Stimulated activated memory B cell treated with anti-CD40 and anti-IgM and Interleukin-4, amounts not matched to agents 10 μg/mL and 1 μg/mL and 100 μg/mL, for 72 hours (primary cell): ENCODE measurements around the gene PTPRN2.

Source experiments
- ATAC-seq: fragments of 150-1000 bp; cut with Tn5 transposase; 2 replicates; pipeline ENCODE4 v1.10.0; 2021
- H3K27ac Mint-ChIP-seq: one replicate; pipeline ENCODE4 v1.8.0; 2022; ENCODE audit warnings: mild to moderate bottlenecking, mixed read lengths
- H3K27me3 Mint-ChIP-seq: one replicate; pipeline ENCODE4 v1.8.0; 2022; ENCODE audit warnings: mixed read lengths
- H3K36me3 Mint-ChIP-seq: one replicate; pipeline ENCODE4 v1.8.0; 2022; ENCODE audit warnings: mixed read lengths
- H3K4me1 Mint-ChIP-seq: one replicate; pipeline ENCODE4 v1.8.0; 2022; ENCODE audit warnings: mixed read lengths
- H3K4me3 Mint-ChIP-seq: one replicate; pipeline ENCODE4 v1.8.0; 2022; ENCODE audit warnings: mild to moderate bottlenecking, moderate library complexity, mixed read lengths
- H3K9me3 Mint-ChIP-seq: one replicate; pipeline ENCODE4 v1.8.0; 2022; ENCODE audit warnings: mixed read lengths

The PTPRN2 gene

DNA sequence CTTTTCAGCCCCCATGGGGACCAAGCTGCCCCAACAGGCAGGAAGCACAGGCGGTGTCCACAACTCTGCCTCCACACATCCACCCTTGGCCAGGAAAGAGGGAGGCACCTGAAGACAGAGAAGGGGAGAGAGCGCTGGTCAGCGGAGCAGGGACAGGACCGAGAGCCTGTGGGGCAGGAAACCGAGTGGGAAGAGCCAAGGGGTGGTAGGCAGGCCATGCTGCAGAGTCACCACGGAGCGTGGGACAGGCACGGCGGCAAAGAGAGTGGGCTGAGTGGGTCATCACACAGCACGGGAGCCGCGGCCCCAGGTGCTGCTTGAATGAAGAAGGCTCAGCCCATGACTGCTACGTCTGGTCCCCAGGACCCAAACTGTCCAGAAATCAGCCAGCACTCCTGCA, 109.8 kb downstream of the PTPRN2 start:
- H3K27me3 Mint-ChIP-seq, result peaks cover 29% of the 10 kb centered on the region
- no peaks in the 10 kb centered on the region for H3K36me3 Mint-ChIP-seq
- H3K9me3 Mint-ChIP-seq, result peaks cover 5% of the 10 kb centered on the region
- H3K4me1 Mint-ChIP-seq, result no peaks in the 10 kb centered on the region
- no peak for ATAC-seq
- H3K27ac Mint-ChIP-seq, result no peak overlapping the region
- no peak overlapping the region for H3K4me3 Mint-ChIP-seq

DNA sequence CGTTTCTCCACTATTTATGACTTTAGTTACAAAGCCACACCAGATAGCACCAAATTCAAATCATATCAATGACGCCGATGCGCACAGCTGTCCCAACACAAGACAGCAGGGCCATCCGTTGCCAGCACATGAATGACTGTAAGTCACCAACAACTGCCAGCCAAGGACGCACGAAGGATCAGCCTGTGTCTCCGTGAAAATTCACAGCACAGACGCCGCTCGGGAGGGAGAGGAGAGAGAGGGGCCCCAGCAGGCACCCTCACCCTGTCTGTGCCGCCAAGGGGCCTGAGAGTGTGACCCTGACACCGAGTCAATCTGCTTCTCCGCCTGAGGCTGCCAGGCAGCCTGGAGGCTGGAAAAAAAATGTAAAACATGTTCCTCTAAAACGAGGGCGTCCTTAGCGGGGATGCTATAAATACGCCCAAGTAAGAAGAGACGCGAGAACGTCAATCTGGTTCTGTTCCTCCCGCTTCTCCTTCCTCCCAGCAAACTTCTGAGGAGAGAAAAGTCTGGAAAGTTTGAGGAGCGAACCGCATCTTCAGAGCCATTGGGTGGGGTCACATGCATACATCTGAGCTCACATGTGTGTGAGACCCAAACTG, 111.2 kb downstream of the PTPRN2 start:
- Mint-ChIP-seq H3K4me1 (no peaks in the 10 kb centered on the region), H3K4me3 (no peak overlapping the region), H3K27me3 (peaks cover 30% of the 10 kb centered on the region), H3K36me3 (no peaks in the 10 kb centered on the region), H3K27ac (no peak overlapping the region), H3K9me3 (peaks cover 2% of the 10 kb centered on the region)
- ATAC-seq, result no peak

DNA sequence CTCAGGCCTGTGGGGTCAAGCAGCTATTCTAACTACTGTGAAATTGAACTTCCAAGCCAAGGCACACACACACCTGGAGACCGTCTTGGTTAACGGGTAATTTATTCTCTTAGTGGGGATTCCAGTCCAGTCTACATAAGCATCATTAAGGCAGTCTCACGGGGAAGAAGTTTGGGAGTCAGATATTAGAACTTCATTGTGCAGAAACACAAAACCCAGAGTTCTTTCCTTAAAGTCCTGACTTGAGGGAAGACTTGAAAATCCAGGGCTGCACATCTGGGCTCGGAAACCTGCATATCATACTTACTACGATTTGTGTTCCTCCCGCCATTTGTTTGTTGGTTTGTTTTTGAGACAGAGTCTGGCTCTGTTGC, 112.0 kb downstream of the PTPRN2 start:
- H3K9me3 Mint-ChIP-seq, result peaks cover 2% of the 10 kb centered on the region
- H3K27ac Mint-ChIP-seq, result no peak overlapping the region
- no peak overlapping the region for H3K4me3 Mint-ChIP-seq

DNA sequence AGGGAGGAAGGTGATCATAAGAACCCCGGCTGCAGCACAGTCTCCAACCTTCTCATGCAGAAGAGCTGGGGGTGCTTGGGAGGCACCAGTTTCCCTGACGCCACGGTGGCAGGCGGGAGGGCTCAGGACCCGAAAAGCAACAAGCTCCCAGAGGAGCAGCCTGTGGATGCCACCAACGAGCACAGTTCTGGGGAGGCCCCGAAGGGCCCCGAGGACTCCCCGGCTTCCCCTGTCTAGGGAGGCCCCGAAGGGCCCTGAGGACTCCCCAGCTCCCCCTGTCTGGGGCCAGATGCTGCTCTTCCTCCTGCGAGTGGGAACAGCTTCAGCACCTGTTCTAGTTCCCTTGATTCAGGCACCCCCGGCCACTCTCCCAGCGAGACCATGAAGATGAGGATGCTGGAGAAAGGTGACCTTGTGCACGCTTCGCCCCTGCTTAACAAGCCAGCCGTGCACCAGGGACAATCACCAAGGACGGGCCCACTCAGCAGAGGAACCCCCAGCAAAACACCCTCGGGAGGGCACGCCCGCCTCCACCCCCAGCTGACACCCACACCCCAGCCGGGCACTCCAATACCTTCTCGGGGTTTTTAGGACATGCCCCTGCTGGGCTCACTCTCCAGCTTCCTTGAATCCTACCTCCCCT, 112.5 kb downstream of the PTPRN2 start:
- H3K4me1 Mint-ChIP-seq, result no peaks in the 10 kb centered on the region
- H3K9me3 Mint-ChIP-seq, result peaks cover 2% of the 10 kb centered on the region
- no peak overlapping the region for H3K27ac Mint-ChIP-seq
- ATAC-seq, result no peak
- H3K36me3 Mint-ChIP-seq, result no peaks in the 10 kb centered on the region
- H3K27me3 Mint-ChIP-seq, result peaks cover 32% of the 10 kb centered on the region
- H3K4me3 Mint-ChIP-seq, result no peak overlapping the region

More for the DNA sequence above, 112.0 kb downstream of the PTPRN2 start:
- ATAC-seq, result no peak
- H3K4me1 Mint-ChIP-seq, result no peaks in the 10 kb centered on the region
- H3K36me3 Mint-ChIP-seq, result no peaks in the 10 kb centered on the region
- peaks cover 30% of the 10 kb centered on the region for H3K27me3 Mint-ChIP-seq

DNA sequence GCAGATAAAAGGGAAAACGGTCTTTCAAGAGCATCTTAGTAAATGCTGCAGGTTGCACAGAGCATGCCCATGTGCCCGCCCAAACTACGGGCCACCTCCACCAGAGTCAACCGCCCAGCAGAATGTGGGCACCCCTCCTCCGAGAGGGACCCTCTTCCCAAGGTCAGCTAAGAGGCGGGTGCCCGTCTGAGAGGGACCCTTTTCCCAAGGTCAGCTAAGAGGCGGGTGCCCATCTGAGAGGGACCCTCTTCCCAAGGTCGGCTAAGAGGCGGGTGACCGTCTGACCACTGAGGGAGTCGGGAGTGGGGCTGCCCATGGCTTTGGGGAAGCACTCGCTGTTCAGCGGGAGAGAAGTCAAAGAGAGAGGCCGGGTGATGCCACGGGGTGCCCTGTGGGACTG, 113.1 kb downstream of the PTPRN2 start:
- peaks cover 2% of the 10 kb centered on the region for H3K9me3 Mint-ChIP-seq
- H3K27me3 Mint-ChIP-seq, result peaks cover 39% of the 10 kb centered on the region
- no peak overlapping the region for H3K27ac Mint-ChIP-seq
- H3K4me1 Mint-ChIP-seq, result no peaks in the 10 kb centered on the region
- ATAC-seq, result no peak
- no peak overlapping the region for H3K4me3 Mint-ChIP-seq
- no peaks in the 10 kb centered on the region for H3K36me3 Mint-ChIP-seq

DNA sequence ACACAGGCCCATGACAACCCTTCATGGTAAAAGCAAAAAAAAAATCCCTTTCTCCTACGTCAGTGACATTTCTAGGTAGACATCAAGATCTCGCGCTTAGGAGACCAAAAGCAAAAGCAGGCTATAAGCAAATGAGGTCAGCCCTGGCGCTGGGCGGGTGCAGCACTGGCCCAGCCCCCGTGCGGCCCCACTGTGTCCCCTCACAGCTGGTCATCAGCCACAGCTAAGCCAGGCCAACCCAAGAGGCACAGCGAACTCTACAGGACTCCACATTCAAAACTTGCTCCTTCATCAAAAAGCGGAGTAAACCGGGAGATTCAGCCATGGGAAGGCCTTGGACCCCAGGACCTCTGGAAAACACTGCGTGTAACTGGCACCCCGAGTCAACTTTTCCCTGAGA, 113.7 kb downstream of the PTPRN2 start:
- H3K27me3 Mint-ChIP-seq, result peaks cover 45% of the 10 kb centered on the region
- H3K27ac Mint-ChIP-seq, result no peak overlapping the region
- no peak for ATAC-seq
- H3K4me3 Mint-ChIP-seq, result no peak overlapping the region
- peaks cover 2% of the 10 kb centered on the region for H3K9me3 Mint-ChIP-seq
- no peaks in the 10 kb centered on the region for H3K4me1 Mint-ChIP-seq
- H3K36me3 Mint-ChIP-seq, result no peaks in the 10 kb centered on the region

DNA sequence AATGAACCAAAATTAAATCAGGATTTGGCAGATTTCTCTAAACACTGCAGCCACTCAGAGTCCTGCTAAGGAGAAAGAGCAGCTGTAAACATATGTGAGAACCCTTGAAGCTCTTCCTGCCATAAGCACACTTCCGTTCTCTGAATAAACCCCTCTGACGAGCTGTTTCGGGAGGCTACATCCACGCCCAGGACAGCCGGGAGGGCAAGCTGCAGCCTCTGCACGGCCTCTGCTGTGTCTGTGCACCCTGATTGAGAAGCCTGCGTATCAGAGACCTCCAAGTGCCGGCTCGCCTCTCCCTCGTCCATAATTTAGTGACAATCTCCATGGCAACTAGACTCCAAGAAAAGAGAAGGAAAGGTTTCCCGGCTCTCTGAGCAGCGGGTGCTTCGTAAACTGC, 114.4 kb downstream of the PTPRN2 start:
- peaks cover 49% of the 10 kb centered on the region for H3K27me3 Mint-ChIP-seq
- H3K27ac Mint-ChIP-seq, result no peak overlapping the region
- no peak for ATAC-seq
- H3K4me3 Mint-ChIP-seq, result no peak overlapping the region
- no peaks in the 10 kb centered on the region for H3K4me1 Mint-ChIP-seq
- no peaks in the 10 kb centered on the region for H3K36me3 Mint-ChIP-seq
- peaks cover 2% of the 10 kb centered on the region for H3K9me3 Mint-ChIP-seq

DNA sequence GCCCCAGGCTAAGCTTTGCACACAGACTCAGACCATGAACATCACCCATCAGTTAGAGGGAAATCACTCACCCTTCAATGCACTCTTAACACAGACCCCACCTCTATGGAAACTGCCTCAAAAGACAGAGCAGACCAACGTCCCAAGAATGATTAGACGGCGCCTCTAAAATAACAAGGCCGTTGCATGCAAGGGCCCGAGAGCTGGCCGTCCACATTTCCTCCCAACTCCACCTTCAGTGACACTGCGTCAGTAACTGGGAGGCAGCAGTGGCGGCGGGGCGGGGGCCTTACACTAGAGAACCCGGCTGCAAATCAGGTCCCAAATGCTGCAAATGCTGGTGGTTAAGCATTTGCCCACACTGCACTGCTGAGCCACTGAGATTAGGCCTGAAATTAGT, 115.0 kb downstream of the PTPRN2 start:
- H3K4me3 Mint-ChIP-seq, result no peak overlapping the region
- ATAC-seq, result no peak
- H3K27me3 Mint-ChIP-seq, result peaks cover 43% of the 10 kb centered on the region
- no peak overlapping the region for H3K27ac Mint-ChIP-seq
- H3K4me1 Mint-ChIP-seq, result no peaks in the 10 kb centered on the region
- no peaks in the 10 kb centered on the region for H3K36me3 Mint-ChIP-seq
- H3K9me3 Mint-ChIP-seq, result peaks cover 2% of the 10 kb centered on the region

DNA sequence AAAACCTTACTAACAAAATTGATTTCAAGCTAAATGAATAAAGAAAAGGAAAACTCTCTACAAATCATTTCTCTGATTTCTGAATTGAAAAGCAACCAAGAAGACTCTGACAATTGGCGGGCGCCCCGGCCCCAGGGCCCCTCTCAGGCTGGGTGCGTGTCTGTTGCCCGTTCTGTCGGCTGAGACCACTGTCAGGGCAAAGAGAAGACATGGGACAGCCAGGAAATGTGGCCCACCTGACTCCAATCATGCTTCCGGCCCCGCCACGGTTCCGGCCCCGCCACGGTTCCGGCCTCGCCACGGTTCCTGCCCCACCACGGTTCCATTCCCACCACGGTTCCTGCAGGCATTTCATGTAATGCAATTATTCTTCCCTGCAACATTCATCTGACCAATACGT, 115.9 kb downstream of the PTPRN2 start:
- Mint-ChIP-seq H3K36me3 (no peaks in the 10 kb centered on the region), H3K27ac (no peak overlapping the region), H3K27me3 (peaks cover 42% of the 10 kb centered on the region), H3K9me3 (peaks cover 2% of the 10 kb centered on the region), H3K4me3 (no peak overlapping the region), H3K4me1 (no peaks in the 10 kb centered on the region)
- no peak for ATAC-seq

DNA sequence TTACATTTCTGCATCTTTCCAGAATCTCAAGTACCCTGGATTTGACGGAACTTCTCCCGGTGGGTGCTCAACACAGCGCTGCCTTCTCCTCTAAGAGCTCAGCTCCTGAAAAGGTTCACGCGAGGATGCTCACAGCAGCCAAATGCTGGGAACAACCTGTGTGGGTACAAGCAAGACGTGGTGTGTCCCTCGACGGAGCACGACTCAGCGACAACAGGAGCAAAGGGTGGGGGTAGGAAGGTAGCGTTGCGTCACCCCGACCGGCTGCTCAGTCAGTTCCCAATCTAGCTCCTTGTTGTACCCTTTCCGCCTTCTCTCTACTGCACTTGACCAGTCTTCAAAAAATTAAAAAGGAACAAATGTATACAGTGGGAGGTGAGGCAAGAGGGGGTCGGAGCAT, 117.3 kb downstream of the PTPRN2 start:
- Mint-ChIP-seq H3K27me3 (peaks cover 42% of the 10 kb centered on the region), H3K4me3 (no peak overlapping the region), H3K9me3 (no peaks in the 10 kb centered on the region), H3K4me1 (no peaks in the 10 kb centered on the region), H3K27ac (no peak overlapping the region), H3K36me3 (no peaks in the 10 kb centered on the region)
- ATAC-seq, result no peak

DNA sequence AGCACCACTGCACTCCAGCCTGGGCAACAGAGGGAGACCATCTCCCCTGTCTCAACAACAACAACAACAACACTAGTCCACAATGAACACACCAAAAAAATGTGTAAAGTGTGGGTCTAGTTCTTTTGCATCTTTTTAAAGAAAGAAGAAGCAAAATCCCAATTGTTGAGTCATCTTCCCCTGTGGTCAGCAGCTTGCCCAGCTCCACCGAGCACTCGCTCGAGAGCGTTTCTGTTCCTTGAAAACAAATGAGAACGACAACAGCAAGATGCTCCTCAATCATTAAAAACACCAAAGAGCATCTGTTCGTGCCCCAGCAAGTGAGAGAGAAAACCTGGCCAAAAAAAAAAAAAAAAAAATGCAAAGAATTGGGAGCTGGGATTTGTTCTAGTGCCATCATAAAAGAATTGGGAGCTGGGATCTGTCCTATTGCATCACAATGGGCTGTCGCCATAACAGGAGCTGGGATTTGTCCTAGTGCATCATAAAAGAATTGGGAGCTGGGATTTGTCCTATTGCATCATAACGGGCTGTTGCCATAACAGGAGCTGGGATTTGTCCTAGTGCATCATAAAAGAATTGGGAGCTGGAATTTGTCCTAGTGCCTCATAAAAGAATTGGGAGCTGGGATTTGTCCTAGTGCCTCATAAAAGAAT, 118.1 kb downstream of the PTPRN2 start:
- H3K4me3 Mint-ChIP-seq, result no peak overlapping the region
- peaks cover 37% of the 10 kb centered on the region for H3K27me3 Mint-ChIP-seq
- H3K4me1 Mint-ChIP-seq, result no peaks in the 10 kb centered on the region
- peaks cover 5% of the 10 kb centered on the region for H3K9me3 Mint-ChIP-seq
- ATAC-seq, result no peak
- H3K27ac Mint-ChIP-seq, result no peak overlapping the region
- H3K36me3 Mint-ChIP-seq, result no peaks in the 10 kb centered on the region

DNA sequence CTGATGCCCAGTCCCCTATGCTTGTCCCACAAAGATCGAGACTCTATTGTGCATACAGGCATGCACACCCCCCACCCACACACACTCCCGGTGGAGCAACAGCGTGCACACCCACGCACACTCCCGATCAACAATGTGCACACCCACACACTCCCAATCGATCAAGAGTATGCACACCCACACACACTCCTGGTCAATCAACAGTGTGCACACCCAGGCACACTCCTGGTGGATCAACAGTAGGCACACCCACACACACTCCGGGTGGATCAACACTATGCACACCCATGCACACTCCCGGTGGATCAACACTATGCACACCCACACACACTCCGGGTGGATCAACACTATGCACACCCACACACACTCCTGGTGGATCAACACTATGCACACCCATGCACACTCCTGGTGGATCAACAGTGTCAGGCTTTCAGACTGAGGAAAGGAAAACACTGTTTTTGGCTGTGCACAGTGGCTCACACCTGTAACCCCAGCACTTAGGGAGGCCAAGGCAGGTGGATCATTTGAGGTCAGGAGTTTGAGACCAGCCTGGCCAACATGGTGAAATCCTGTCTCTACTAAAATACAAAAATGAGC, 118.8 kb downstream of the PTPRN2 start:
- no peak for ATAC-seq
- no peaks in the 10 kb centered on the region for H3K4me1 Mint-ChIP-seq
- no peak overlapping the region for H3K27ac Mint-ChIP-seq
- peaks cover 8% of the 10 kb centered on the region for H3K9me3 Mint-ChIP-seq
- H3K27me3 Mint-ChIP-seq, result peaks cover 29% of the 10 kb centered on the region
- no peak overlapping the region for H3K4me3 Mint-ChIP-seq
- no peaks in the 10 kb centered on the region for H3K36me3 Mint-ChIP-seq

DNA sequence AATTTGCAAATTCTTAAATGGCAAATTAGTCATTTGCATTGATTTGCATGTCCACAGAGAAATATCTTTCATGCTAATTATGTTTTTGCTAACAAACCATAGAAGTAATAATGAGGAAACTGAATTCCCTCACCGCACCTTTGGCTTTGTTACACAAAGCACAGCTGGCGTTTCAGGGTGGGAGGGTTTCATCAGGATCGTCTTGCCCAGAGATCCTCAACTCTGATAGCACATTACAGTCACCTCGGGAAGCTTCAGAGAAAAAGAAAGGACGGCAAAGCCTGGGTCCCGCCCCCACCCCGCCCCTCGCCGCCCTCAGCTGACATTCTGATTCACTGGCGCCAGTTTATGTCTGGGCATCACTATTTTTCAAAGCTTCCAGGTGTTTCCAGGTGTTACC, 119.4 kb downstream of the PTPRN2 start:
- Mint-ChIP-seq H3K27ac (no peak overlapping the region), H3K36me3 (no peaks in the 10 kb centered on the region), H3K4me1 (no peaks in the 10 kb centered on the region), H3K27me3 (peaks cover 23% of the 10 kb centered on the region), H3K4me3 (no peak overlapping the region), H3K9me3 (peaks cover 13% of the 10 kb centered on the region)
- ATAC-seq, result no peak

DNA sequence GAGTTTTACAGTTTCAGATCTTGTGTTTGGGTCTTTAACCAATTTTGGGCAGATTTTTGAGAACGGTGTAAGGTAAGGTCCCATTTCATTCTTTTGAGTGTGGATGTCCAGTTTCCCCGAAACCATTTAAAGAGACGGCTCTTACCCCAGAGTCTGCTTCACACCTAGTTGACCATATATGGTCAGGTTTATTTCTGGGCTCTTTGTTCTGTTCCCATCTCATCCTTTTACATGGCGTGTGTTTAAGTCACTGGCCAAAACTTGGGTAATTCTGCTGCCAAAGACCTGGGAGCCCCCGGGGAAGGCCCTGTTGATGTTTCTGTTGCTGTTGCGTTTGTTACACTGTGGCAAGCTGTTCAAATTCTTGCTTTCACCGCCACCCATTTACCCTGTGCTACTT, 120.1 kb downstream of the PTPRN2 start:
- no peak for ATAC-seq
- H3K9me3 Mint-ChIP-seq, result peaks cover 15% of the 10 kb centered on the region

DNA sequence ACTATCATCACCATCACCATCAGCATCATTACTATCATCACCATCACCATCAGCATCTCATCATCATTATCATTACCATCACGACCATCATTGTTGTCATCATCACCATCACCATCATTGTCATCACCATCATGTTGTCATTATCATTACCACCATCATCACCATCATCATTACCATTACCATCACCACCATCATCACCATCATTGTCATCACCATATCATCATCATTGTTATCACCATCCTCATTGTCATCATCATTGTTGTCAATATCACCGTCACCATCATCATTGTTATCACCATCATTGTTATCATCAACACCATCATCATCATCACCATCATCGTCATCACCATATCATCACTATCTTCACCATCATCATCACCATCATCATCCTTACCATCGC, 124.3 kb downstream of the PTPRN2 start:
- Mint-ChIP-seq H3K4me1 (no peaks in the 10 kb centered on the region), H3K4me3 (no peak overlapping the region), H3K36me3 (no peaks in the 10 kb centered on the region), H3K9me3 (peaks cover 15% of the 10 kb centered on the region), H3K27me3 (no peaks in the 10 kb centered on the region), H3K27ac (no peak overlapping the region)
- ATAC-seq, result no peak

More for the DNA sequence above, 120.1 kb downstream of the PTPRN2 start:
- Mint-ChIP-seq H3K4me3 (no peak overlapping the region), H3K27ac (no peak overlapping the region), H3K4me1 (no peaks in the 10 kb centered on the region), H3K27me3 (peaks cover 19% of the 10 kb centered on the region), H3K36me3 (no peaks in the 10 kb centered on the region)

DNA sequence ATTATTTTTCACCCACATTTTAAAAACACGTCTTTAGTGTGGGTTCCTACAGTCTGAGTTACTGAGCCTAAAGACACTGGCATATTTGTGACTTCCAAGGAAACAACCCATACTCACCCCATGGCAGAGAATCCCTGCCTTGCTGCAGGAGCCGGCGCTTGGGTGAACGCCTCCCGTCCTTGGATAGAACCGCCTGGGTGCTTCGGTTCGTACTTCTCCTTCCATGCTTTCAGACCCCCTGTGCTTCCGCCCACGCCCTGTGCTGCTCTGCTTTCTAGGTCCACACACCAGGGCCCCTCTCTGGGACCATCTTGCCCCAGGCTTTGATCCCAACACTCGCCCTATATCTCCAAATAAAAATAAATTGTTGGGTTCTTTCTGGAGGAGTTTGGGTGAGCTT, 125.8 kb downstream of the PTPRN2 start:
- Mint-ChIP-seq H3K27me3 (no peaks in the 10 kb centered on the region), H3K27ac (no peak overlapping the region), H3K9me3 (peaks cover 15% of the 10 kb centered on the region), H3K4me1 (no peaks in the 10 kb centered on the region), H3K36me3 (no peaks in the 10 kb centered on the region), H3K4me3 (no peak overlapping the region)
- ATAC-seq, result no peak
